ENCODE measurements around the gene ACER1. TPM values are rescaled to one million over a fixed set of nuclear protein-coding genes. Genes with fewer than 3 reads are reported as not detected.

Gene ACER1
- total and polyA plus RNA-seq, 11 donors, result not detected

- TF ChIP-seq, protein P1, sequence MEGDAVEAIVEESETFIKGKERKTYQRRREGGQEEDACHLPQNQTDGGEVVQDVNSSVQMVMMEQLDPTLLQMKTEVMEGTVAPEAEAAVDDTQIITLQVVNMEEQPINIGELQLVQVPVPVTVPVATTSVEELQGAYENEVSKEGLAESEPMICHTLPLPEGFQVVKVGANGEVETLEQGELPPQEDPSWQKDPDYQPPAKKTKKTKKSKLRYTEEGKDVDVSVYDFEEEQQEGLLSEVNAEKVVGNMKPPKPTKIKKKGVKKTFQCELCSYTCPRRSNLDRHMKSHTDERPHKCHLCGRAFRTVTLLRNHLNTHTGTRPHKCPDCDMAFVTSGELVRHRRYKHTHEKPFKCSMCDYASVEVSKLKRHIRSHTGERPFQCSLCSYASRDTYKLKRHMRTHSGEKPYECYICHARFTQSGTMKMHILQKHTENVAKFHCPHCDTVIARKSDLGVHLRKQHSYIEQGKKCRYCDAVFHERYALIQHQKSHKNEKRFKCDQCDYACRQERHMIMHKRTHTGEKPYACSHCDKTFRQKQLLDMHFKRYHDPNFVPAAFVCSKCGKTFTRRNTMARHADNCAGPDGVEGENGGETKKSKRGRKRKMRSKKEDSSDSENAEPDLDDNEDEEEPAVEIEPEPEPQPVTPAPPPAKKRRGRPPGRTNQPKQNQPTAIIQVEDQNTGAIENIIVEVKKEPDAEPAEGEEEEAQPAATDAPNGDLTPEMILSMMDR (IDR thresholded peaks at IDR 0.05), result peak; percentile 56 to 91 (median 82)
- peak in 1 of 2 donors; percentile 46 for TF ChIP-seq POLR2A (IDR thresholded peaks at IDR 0.05)
- WGBS, 4 donors, result 4 to 29% (median 7%) methylated on average over 8 to 65 of the region's 66 CpGs
- Histone ChIP-seq H3K4me3 (peak within 1 kb of the TSS; percentile 50 to 97 (median 84)), H3K27ac (peak within 1 kb of the TSS in 11 of 12 donors; percentile 44 to 90 (median 81)), H3K27me3 (no peaks in the 10 kb centered on the region), H3K36me3 (no peaks in the 10 kb centered on the region), H3K9me3 (no peaks in the 10 kb centered on the region), H3K4me1 (peaks cover 8 to 48% (median 37%) of the 10 kb centered on the region in 12 donors)
- DNase-seq (peak; percentile 98 to 99 (median 98)), ATAC-seq (peak; percentile 93 to 99 (median 98))
- intact Hi-C loops (cut with DNase I), result loop anchor here in 8 of 10 donors (1.0 to 10.0 kb wide), 8 partner anchors 43 to 233 kb away; partner anchors contain the start of gene ALKBH7 (in 1 of the 8)
Measured at GRCh38 chr19:6279931-6280591, 53.4 kb downstream of the ACER1 start, which contains the start of gene MLLT1. TSS of gene MLLT1 (minus strand) at chr19:6279975. CDS start at chr19:6279784, 191 bp downstream.

DNA sequence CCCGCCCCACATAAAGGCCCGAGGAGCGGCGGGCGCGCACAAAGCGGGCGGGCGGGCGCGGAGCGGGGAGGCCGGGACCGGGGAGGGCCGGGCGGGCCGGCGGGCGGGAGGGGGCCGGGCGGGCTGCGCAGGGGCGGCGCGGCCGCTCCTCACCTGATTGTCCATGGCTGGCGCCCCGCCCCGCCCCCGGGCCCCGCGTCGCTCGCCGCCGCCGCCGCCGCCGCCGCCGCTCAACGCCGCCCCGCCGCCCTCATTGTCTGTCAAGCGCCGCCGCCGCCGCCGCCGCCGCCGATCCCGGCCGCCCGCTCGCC is 53.8 kb downstream of the ACER1 start:
- ATAC-seq, result no peak

GRCh38 chr19:6278740-6279619 is 54.4 kb downstream of the ACER1 start:
- 6 to 12% (median 8%) methylated on average over 17 to 36 of the region's 36 CpGs for WGBS, 4 donors
- DNase-seq, result no peak
- intact Hi-C loops (cut with DNase I), result loop anchor here in 5 of 10 donors (2.0 to 10.0 kb wide), 5 partner anchors 42 to 93 kb away; partner anchors contain the start of gene ALKBH7 (in 1 of the 5)
- peak overlapping the region in 11 of 12 donors; percentile 44 to 90 (median 81) for H3K27ac ChIP-seq
- H3K4me1 ChIP-seq, result peaks cover 18 to 59% (median 48%) of the 10 kb centered on the region in 12 donors
- no peaks in the 10 kb centered on the region for H3K27me3 ChIP-seq
- TF ChIP-seq, protein P1 (IDR thresholded peaks at IDR 0.05), result no peak
- no peak for TF ChIP-seq POLR2A (IDR thresholded peaks at IDR 0.05)
- no peaks in the 10 kb centered on the region for H3K9me3 ChIP-seq
- no peaks in the 10 kb centered on the region for H3K36me3 ChIP-seq
- peak overlapping the region; percentile 50 to 97 (median 84) for H3K4me3 ChIP-seq
- no peak for ATAC-seq

More for the DNA sequence above, 53.8 kb downstream of the ACER1 start:
- peak overlapping the region in 11 of 12 donors; percentile 44 to 90 (median 81) for H3K27ac ChIP-seq
- H3K36me3 ChIP-seq, result no peaks in the 10 kb centered on the region
- DNase-seq, result no peak
- no peaks in the 10 kb centered on the region for H3K9me3 ChIP-seq
- no peaks in the 10 kb centered on the region for H3K27me3 ChIP-seq
- WGBS, 4 donors, result 0 to 1% methylated on average over 58 to 59 of the region's 59 CpGs; no CpG with 5 or more reads in 2 of the 4 donors
- peak overlapping the region; percentile 50 to 97 (median 84) for H3K4me3 ChIP-seq
- peaks cover 13 to 53% (median 42%) of the 10 kb centered on the region in 12 donors for H3K4me1 ChIP-seq
- intact Hi-C loops (cut with DNase I), result loop anchor here in 5 of 10 donors (2.0 to 10.0 kb wide), 5 partner anchors 42 to 93 kb away; partner anchors contain the start of gene ALKBH7 (in 1 of the 5)
- TF ChIP-seq, protein P1 (IDR thresholded peaks at IDR 0.05), result no peak
- TF ChIP-seq POLR2A (IDR thresholded peaks at IDR 0.05), result no peak
